DMS153 (cell line): ENCODE results near the gene OXLD1.

ENCODE experiments used
- DNase-seq: peaks from one replicate; lab custom pipeline; 2025; lab: John Stamatoyannopoulos, UW

OXLD1 gene

GRCh38 chr17:81616877-81617276 lies 49.5 kb downstream of the OXLD1 start:
- no peak for DNase-seq

GRCh38 chr17:81615401-81615930 lies 50.9 kb downstream of the OXLD1 start:
- no peak for DNase-seq
